ENCODE results near the gene PER1. TPM values are rescaled to one million over a fixed set of nuclear protein-coding genes. Genes with fewer than 3 reads are reported as not detected.

The PER1 gene
- total and polyA plus RNA-seq, 2 donors from 2014 or later, result 25.2 to 161 TPM

DNA sequence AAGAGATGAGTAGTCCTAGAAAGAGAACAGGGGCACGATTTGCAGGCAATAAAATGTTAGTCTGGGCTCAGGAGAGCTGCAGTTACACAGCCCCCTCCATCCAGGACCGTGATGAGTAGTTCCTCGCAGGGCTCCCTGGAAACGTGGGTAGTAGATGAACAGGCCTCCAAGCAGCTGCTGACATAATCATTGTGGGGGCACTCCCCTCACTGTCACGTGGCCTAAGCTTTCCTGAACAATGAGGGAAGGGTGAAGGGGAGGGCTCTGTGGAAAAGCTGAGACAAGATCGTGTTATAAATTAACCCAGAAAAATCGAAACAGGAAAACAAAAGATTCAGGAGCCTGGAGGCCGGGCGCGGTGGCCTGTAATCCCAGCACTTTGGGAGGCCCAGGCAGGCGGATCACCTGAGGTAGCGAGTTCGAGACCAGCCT, 1.3 kb upstream of the PER1 start:
- Histone ChIP-seq H3K36me3 (ENCODE audit: control insufficient read depth in 2 of 3, insufficient read depth in 3 of 3, low read length in 3 of 3) (peaks cover 0 to 31% (median 15%) of the 10 kb centered on the region in 3 donors), H3K4me1 (ENCODE audit: control insufficient read depth in 2 of 3, insufficient read depth in 2 of 3, low read depth in 1 of 3, low read length in 3 of 3) (peaks cover 5 to 32% (median 21%) of the 10 kb centered on the region in 3 donors), H3K27me3 (ENCODE audit: control insufficient read depth, insufficient read depth, low read length) (no peaks in the 10 kb centered on the region), H3K27ac (ENCODE audit: low read depth in 2 of 2, low read length in 2 of 2) (peak overlapping the region; percentile 99 to 100), H3K4me3 (ENCODE audit: low read length in 3 of 3) (peak overlapping the region in 2 of 3 donors; percentile 64 to 99), H3K9ac (ENCODE audit: low read length in 3 of 3) (peak overlapping the region; percentile 71 to 96 (median 87)), H3K9me3 (ENCODE audit: control insufficient read depth in 2 of 3, insufficient read depth in 1 of 3, low read length in 3 of 3) (no peaks in the 10 kb centered on the region)
- peak; percentile 13 for FAIRE-seq
- DNase-seq, result peak; percentile 78 to 95 (median 87)
- TF ChIP-seq, protein P1, sequence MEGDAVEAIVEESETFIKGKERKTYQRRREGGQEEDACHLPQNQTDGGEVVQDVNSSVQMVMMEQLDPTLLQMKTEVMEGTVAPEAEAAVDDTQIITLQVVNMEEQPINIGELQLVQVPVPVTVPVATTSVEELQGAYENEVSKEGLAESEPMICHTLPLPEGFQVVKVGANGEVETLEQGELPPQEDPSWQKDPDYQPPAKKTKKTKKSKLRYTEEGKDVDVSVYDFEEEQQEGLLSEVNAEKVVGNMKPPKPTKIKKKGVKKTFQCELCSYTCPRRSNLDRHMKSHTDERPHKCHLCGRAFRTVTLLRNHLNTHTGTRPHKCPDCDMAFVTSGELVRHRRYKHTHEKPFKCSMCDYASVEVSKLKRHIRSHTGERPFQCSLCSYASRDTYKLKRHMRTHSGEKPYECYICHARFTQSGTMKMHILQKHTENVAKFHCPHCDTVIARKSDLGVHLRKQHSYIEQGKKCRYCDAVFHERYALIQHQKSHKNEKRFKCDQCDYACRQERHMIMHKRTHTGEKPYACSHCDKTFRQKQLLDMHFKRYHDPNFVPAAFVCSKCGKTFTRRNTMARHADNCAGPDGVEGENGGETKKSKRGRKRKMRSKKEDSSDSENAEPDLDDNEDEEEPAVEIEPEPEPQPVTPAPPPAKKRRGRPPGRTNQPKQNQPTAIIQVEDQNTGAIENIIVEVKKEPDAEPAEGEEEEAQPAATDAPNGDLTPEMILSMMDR (IDR thresholded peaks at IDR 0.05; ENCODE audit: borderline replicate concordance, extremely low read depth, insufficient read depth), result no peak
- intact Hi-C loops (cut with DNase I), result no loop called here

DNA sequence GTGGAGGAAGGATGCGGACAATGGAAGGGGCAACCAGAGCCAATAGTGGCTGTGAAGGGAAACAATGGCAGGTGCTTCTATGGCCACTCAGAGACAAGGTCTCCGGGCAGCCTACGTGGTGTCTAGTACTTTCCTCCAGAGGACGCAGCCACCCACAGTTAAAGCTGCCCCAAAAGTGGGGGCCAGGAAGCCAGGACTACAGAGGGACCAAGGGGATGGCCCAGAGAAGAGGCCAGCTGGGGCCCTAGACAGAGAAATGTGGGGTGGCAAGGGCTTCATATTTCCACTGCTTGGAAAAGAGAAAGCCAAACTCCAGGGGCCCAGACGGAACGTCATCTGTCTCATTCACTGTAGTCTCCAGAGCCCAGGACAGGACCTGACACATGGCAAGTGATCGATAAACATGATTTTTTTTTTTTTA, 837 bp upstream of the PER1 start:
- intact Hi-C loops (cut with DNase I), result no loop called here
- H3K4me1 ChIP-seq (ENCODE audit: control insufficient read depth in 2 of 3, insufficient read depth in 2 of 3, low read depth in 1 of 3, low read length in 3 of 3), result peaks cover 5 to 29% (median 21%) of the 10 kb centered on the region in 3 donors
- peak in 1 of 5 donors; percentile 66 for DNase-seq
- no peaks in the 10 kb centered on the region for H3K27me3 ChIP-seq (ENCODE audit: control insufficient read depth, insufficient read depth, low read length)
- peak overlapping the region in 2 of 3 donors; percentile 6 to 96 for H3K9ac ChIP-seq (ENCODE audit: low read length in 3 of 3)
- H3K27ac ChIP-seq (ENCODE audit: low read depth in 2 of 2, low read length in 2 of 2), result peak overlapping the region; percentile 99 to 100
- FAIRE-seq, result no peak
- TF ChIP-seq, protein P1 (IDR thresholded peaks at IDR 0.05; ENCODE audit: borderline replicate concordance, extremely low read depth, insufficient read depth), result no peak
- H3K4me3 ChIP-seq (ENCODE audit: low read length in 3 of 3), result peak overlapping the region in 1 of 3 donors; percentile 99
- H3K9me3 ChIP-seq (ENCODE audit: control insufficient read depth in 2 of 3, insufficient read depth in 1 of 3, low read length in 3 of 3), result no peaks in the 10 kb centered on the region
- peaks cover 0 to 36% (median 20%) of the 10 kb centered on the region in 3 donors for H3K36me3 ChIP-seq (ENCODE audit: control insufficient read depth in 2 of 3, insufficient read depth in 3 of 3, low read length in 3 of 3)

DNA sequence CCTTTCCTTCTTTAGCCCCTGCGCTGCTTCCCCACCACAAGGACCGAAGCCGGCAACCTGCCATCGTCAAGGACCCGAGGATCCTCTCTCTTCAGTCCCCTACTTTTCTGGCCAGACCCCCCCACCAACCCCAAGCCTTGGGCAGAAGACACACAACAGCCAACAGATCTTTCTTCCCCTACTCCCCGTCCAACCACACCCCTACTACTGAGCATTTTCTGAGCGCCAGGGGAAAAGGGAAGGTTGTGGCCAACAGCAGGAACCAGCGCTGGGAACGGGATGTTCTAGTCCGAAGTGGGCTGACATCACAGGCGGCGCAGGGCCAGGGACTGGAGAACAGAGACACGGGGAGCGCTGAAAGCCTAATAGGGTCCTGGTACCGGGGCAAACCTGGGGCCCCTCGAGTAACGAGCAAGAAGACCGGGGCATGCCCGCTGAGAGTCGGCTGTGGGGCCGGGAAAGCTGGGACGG, 528 bp downstream of the PER1 start:
- intact Hi-C loops (cut with DNase I), result no loop called here
- TF ChIP-seq, protein P1 (IDR thresholded peaks at IDR 0.05; ENCODE audit: borderline replicate concordance, extremely low read depth, insufficient read depth), result no peak
- peaks cover 5 to 26% (median 21%) of the 10 kb centered on the region in 3 donors for H3K4me1 ChIP-seq (ENCODE audit: control insufficient read depth in 2 of 3, insufficient read depth in 2 of 3, low read depth in 1 of 3, low read length in 3 of 3)
- H3K9ac ChIP-seq (ENCODE audit: low read length in 3 of 3), result peak overlapping the region; percentile 72 to 98 (median 96)
- H3K9me3 ChIP-seq (ENCODE audit: control insufficient read depth in 2 of 3, insufficient read depth in 1 of 3, low read length in 3 of 3), result no peaks in the 10 kb centered on the region
- no peaks in the 10 kb centered on the region for H3K27me3 ChIP-seq (ENCODE audit: control insufficient read depth, insufficient read depth, low read length)
- peak overlapping the region; percentile 99 to 100 for H3K27ac ChIP-seq (ENCODE audit: low read depth in 2 of 2, low read length in 2 of 2)
- DNase-seq (peak; percentile 47 to 96 (median 75)), FAIRE-seq (no peak)
- H3K4me3 ChIP-seq (ENCODE audit: low read length in 3 of 3), result peak overlapping the region; percentile 64 to 99 (median 94)
- H3K36me3 ChIP-seq (ENCODE audit: control insufficient read depth in 2 of 3, insufficient read depth in 3 of 3, low read length in 3 of 3), result peaks cover 0 to 49% (median 31%) of the 10 kb centered on the region in 3 donors
